ENCODE data around the gene IL11. TPM values are rescaled to one million over a fixed set of nuclear protein-coding genes. Genes with fewer than 3 reads are reported as not detected.
"Not testable (repeated sequence)": the region's sequence is repeated elsewhere in the genome, so short reads cannot be mapped to it uniquely, and the experiment has no call there.

The IL11 gene
- not detected for total RNA-seq
- long read RNA-seq: 0 reads

GRCh38 chr19:55370305-55370988, at the start of gene IL11:
TSS of gene IL11 (minus strand) at chr19:55370463. CDS start at chr19:55370310, 153 bp downstream.
- no peak for DNase-seq (ENCODE audit: low spot score)
- intact Hi-C loops (cut with DNase I): no loop called here

- no peak for DNase-seq (ENCODE audit: low spot score)
- intact Hi-C loops (cut with DNase I): loop anchor here (10.0 kb wide), 1 partner anchor 115 kb away; no protein-coding TSS in a partner anchor
Observed at GRCh38 chr19:55419624-55420236, 49.5 kb upstream of the IL11 start.

GRCh38 chr19:55419103-55419502, 48.8 kb upstream of the IL11 start:
- intact Hi-C loops (cut with DNase I): loop anchor here (10.0 kb wide), 1 partner anchor 114 kb away; no protein-coding TSS in a partner anchor
- no peak for DNase-seq (ENCODE audit: low spot score)

GRCh38 chr19:55418185-55418584, 47.9 kb upstream of the IL11 start:
- DNase-seq (ENCODE audit: low spot score): no peak

GRCh38 chr19:55410168-55410567, 39.9 kb upstream of the IL11 start:
- no peak for DNase-seq (ENCODE audit: low spot score)
- intact Hi-C loops (cut with DNase I): loop anchor here (10.0 kb wide), 1 partner anchor 105 kb away; no protein-coding TSS in a partner anchor

More at GRCh38 chr19:55418185-55418584, 47.9 kb upstream of the IL11 start:
- intact Hi-C loops (cut with DNase I): loop anchor here (10.0 kb wide), 1 partner anchor 113 kb away; no protein-coding TSS in a partner anchor

GRCh38 chr19:55409179-55409578, 38.9 kb upstream of the IL11 start:
- not testable (repeated sequence) for DNase-seq (ENCODE audit: low spot score)
- intact Hi-C loops (cut with DNase I): loop anchor here (5.0 kb wide), 2 partner anchors 53 to 267 kb away; partner anchors contain the start of genes C19orf85 and ISOC2

GRCh38 chr19:55408533-55408872, 38.2 kb upstream of the IL11 start:
- no peak for DNase-seq (ENCODE audit: low spot score)
- intact Hi-C loops (cut with DNase I): loop anchor here (5.0 kb wide), 2 partner anchors 54 to 266 kb away; partner anchors contain the start of genes C19orf85 and ISOC2

GRCh38 chr19:55407800-55408532, 37.7 kb upstream of the IL11 start:
- DNase-seq (ENCODE audit: low spot score): peak; percentile 99
- intact Hi-C loops (cut with DNase I): loop anchor here (5.0 kb wide), 2 partner anchors 54 to 266 kb away; partner anchors contain the start of genes C19orf85 and ISOC2

GRCh38 chr19:55407550-55407799, 37.2 kb upstream of the IL11 start, which contains the start of gene UBE2S:
TSS of gene UBE2S (minus strand) at chr19:55407788. CDS start at chr19:55407589, 199 bp downstream.
- DNase-seq (ENCODE audit: low spot score): not testable (repeated sequence)
- intact Hi-C loops (cut with DNase I): loop anchor here (5.0 kb wide), 2 partner anchors 55 to 265 kb away; partner anchors contain the start of genes C19orf85 and ISOC2

- intact Hi-C loops (cut with DNase I): loop anchor here (5.0 kb wide), 2 partner anchors 55 to 265 kb away; partner anchors contain the start of genes C19orf85 and ISOC2
- no peak for DNase-seq (ENCODE audit: low spot score)
Observed at GRCh38 chr19:55406826-55407549, 36.7 kb upstream of the IL11 start.

GRCh38 chr19:55406091-55406825, 36.0 kb upstream of the IL11 start:
- no peak for DNase-seq (ENCODE audit: low spot score)
- intact Hi-C loops (cut with DNase I): loop anchor here (5.0 kb wide), 2 partner anchors 56 to 264 kb away; partner anchors contain the start of genes C19orf85 and ISOC2

GRCh38 chr19:55405638-55406037, 35.4 kb upstream of the IL11 start:
- DNase-seq (ENCODE audit: low spot score): no peak
- intact Hi-C loops (cut with DNase I): loop anchor here (2.0 to 5.0 kb wide), 3 partner anchors 19 to 263 kb away; partner anchors contain the start of genes C19orf85 and ISOC2

- DNase-seq (ENCODE audit: low spot score): no peak
- intact Hi-C loops (cut with DNase I): no loop called here
Observed at GRCh38 chr19:55402509-55402908, 32.2 kb upstream of the IL11 start.

GRCh38 chr19:55401390-55401789, 31.1 kb upstream of the IL11 start:
- DNase-seq (ENCODE audit: low spot score); intact Hi-C loops (cut with DNase I): not testable (repeated sequence)

- no peak for DNase-seq (ENCODE audit: low spot score)
Observed at GRCh38 chr19:55400281-55401087, 30.2 kb upstream of the IL11 start.

GRCh38 chr19:55398200-55398925, 28.1 kb upstream of the IL11 start:
- no peak for DNase-seq (ENCODE audit: low spot score)

More at GRCh38 chr19:55400281-55401087, 30.2 kb upstream of the IL11 start:
- intact Hi-C loops (cut with DNase I): no loop called here

More at GRCh38 chr19:55398200-55398925, 28.1 kb upstream of the IL11 start:
- intact Hi-C loops (cut with DNase I): no loop called here

All from cardiac septum (tissue), 1 donor.